Astrocyte (in vitro differentiated cells and primary cell): Measurements from ENCODE around the gene JPH3. TPM values are rescaled to one million over a fixed set of nuclear protein-coding genes. Genes with fewer than 3 reads are reported as not detected.
A peak's percentile ranks its signal among the peaks of the same experiment; 100 is the strongest.

ENCODE experiments used
- DNase-seq: peaks from one replicate; pipeline ENCODE4 v3.0.0-alpha.2; 2010; ENCODE audit warnings: low read depth
- FAIRE-seq: peaks from 2 replicates; lab custom pipeline; 2011; peaks lifted over from hg19 to GRCh38; lab: Jason Lieb, UNC
- H2AFZ ChIP-seq: 2 replicates; pipeline ENCODE4 v1.6.0; 2012; ENCODE audit warnings: low read depth, low read length, inconsistent platforms
- H3K27ac ChIP-seq: 2 replicates; pipeline ENCODE4 v1.5.1; 2011; ENCODE audit warnings: low read depth, low read length, inconsistent platforms
- H3K27me3 ChIP-seq: 2 replicates; pipeline ENCODE4 v1.6.0; 2011; ENCODE audit warnings: low read length, inconsistent platforms; ENCODE audit not compliant: insufficient read depth
- H3K36me3 ChIP-seq: 2 replicates; pipeline ENCODE4 v1.5.1; 2011; ENCODE audit warnings: low read length, inconsistent platforms; ENCODE audit not compliant: insufficient read depth
- H3K4me1 ChIP-seq: 2 replicates; pipeline ENCODE4 v1.5.1; 2011; ENCODE audit warnings: low read length, inconsistent platforms; ENCODE audit not compliant: insufficient read depth
- H3K4me2 ChIP-seq: 2 replicates; pipeline ENCODE4 v1.6.0; 2012; ENCODE audit warnings: low read length, inconsistent platforms
- H3K4me3 ChIP-seq: 2 replicates; pipeline ENCODE4 v1.5.1; 2011; ENCODE audit warnings: low read depth, mild to moderate bottlenecking, low read length, inconsistent platforms; ENCODE audit not compliant: insufficient read depth
- H3K79me2 ChIP-seq: 2 replicates; pipeline ENCODE4 v1.6.0; 2012; ENCODE audit warnings: mild to moderate bottlenecking, low read length, inconsistent platforms; ENCODE audit not compliant: insufficient read depth
- H3K9ac ChIP-seq: 2 replicates; pipeline ENCODE4 v1.6.0; 2012; ENCODE audit warnings: mild to moderate bottlenecking, low read length, inconsistent platforms
- H3K9me3 ChIP-seq: 2 replicates; pipeline ENCODE4 v1.5.1; 2012; ENCODE audit warnings: low read depth, mild to moderate bottlenecking, low read length, inconsistent platforms; ENCODE audit not compliant: insufficient read depth
- H4K20me1 ChIP-seq: 2 replicates; pipeline ENCODE4 v1.6.0; 2012; ENCODE audit warnings: low read length, inconsistent platforms; ENCODE audit not compliant: insufficient read depth
- H3K27ac Mint-ChIP-seq: one replicate; pipeline ENCODE4 v1.8.0; 2021; ENCODE audit warnings: mild to moderate bottlenecking, mixed read lengths; ENCODE audit not compliant: unreplicated experiment
- H3K27me3 Mint-ChIP-seq: one replicate; pipeline ENCODE4 v1.8.0; 2021; ENCODE audit warnings: low read depth, mixed read lengths; ENCODE audit not compliant: unreplicated experiment
- H3K36me3 Mint-ChIP-seq: one replicate; pipeline ENCODE4 v1.8.0; 2021; ENCODE audit warnings: low read depth, mixed read lengths; ENCODE audit not compliant: unreplicated experiment
- H3K4me1 Mint-ChIP-seq: one replicate; pipeline ENCODE4 v1.8.0; 2021; ENCODE audit warnings: low read depth, mixed read lengths; ENCODE audit not compliant: unreplicated experiment
- H3K4me3 Mint-ChIP-seq: one replicate; pipeline ENCODE4 v1.8.0; 2021; ENCODE audit warnings: mild to moderate bottlenecking, moderate library complexity, mixed read lengths; ENCODE audit not compliant: unreplicated experiment
- H3K9me3 Mint-ChIP-seq: one replicate; pipeline ENCODE4 v1.8.0; 2021; ENCODE audit warnings: mild to moderate bottlenecking, mixed read lengths; ENCODE audit not compliant: unreplicated experiment
- CTCF ChIP-seq: IDR thresholded peaks from 2 replicates; pipeline ENCODE4 v1.5.1; 2011; ENCODE audit warnings: low read depth, mild to moderate bottlenecking, inconsistent platforms, low read length, moderate library complexity; ENCODE audit not compliant: insufficient read depth
- EZH2 ChIP-seq: IDR thresholded peaks from 2 replicates; pipeline ENCODE4 v1.6.1; 2012; ENCODE audit warnings: mild to moderate bottlenecking, low read length, inconsistent platforms; ENCODE audit not compliant: insufficient read depth
- total RNA-seq: library from RNA; stranded (reverse); gene quantifications from 2 replicates; pipeline ENCODE4 v1.2.1, GENCODE V29; 2021

JPH3 gene
- total RNA-seq, 1 donor from 2014 or later = 8.6 TPM

GRCh38 chr16:87658564-87659225 is 56.4 kb downstream of the JPH3 start:
- Histone ChIP-seq H3K9ac (no peak overlapping the region), H3K27me3 (peaks cover 14% of the 10 kb centered on the region), H3K79me2 (no peaks in the 10 kb centered on the region), H2AFZ (no peak overlapping the region), H3K27ac (no peak overlapping the region), H4K20me1 (no peaks in the 10 kb centered on the region), H3K36me3 (no peaks in the 10 kb centered on the region), H3K4me1 (no peaks in the 10 kb centered on the region), H3K9me3 (peaks cover 5% of the 10 kb centered on the region), H3K4me3 (no peak overlapping the region), H3K4me2 (no peak overlapping the region)
- peaks cover 9% of the 10 kb centered on the region for H3K27me3 Mint-ChIP-seq
- H3K4me3 Mint-ChIP-seq = no peak overlapping the region
- FAIRE-seq (no peak), DNase-seq (no peak)
- H3K27ac Mint-ChIP-seq = no peak overlapping the region
- H3K9me3 Mint-ChIP-seq = peaks cover 2% of the 10 kb centered on the region
- TF ChIP-seq CTCF (no peak), EZH2 (no peak)
- H3K36me3 Mint-ChIP-seq = peaks cover 2% of the 10 kb centered on the region
- no peaks in the 10 kb centered on the region for H3K4me1 Mint-ChIP-seq

GRCh38 chr16:87661561-87661960 is 59.3 kb downstream of the JPH3 start:
- DNase-seq (peak; percentile 9), FAIRE-seq (no peak)
- no peaks in the 10 kb centered on the region for H3K36me3 Mint-ChIP-seq

More at GRCh38 chr16:87661561-87661960, 59.3 kb downstream of the JPH3 start:
- Histone ChIP-seq H3K4me3 (no peak overlapping the region), H3K79me2 (no peaks in the 10 kb centered on the region), H3K4me2 (no peak overlapping the region), H4K20me1 (no peaks in the 10 kb centered on the region), H3K27ac (no peak overlapping the region), H3K4me1 (no peaks in the 10 kb centered on the region), H3K9me3 (peaks cover 5% of the 10 kb centered on the region), H3K27me3 (peaks cover 11% of the 10 kb centered on the region), H2AFZ (no peak overlapping the region), H3K9ac (no peak overlapping the region), H3K36me3 (no peaks in the 10 kb centered on the region)
- Mint-ChIP-seq H3K4me1 (no peaks in the 10 kb centered on the region), H3K27me3 (peaks cover 7% of the 10 kb centered on the region), H3K27ac (no peak overlapping the region), H3K9me3 (peaks cover 2% of the 10 kb centered on the region), H3K4me3 (no peak overlapping the region)
- TF ChIP-seq CTCF (peak; percentile 3), EZH2 (no peak)
